ENCODE results near the gene PCDHGB4.
"Not testable (repeated sequence)": the region's sequence is repeated elsewhere in the genome, so short reads cannot be mapped to it uniquely, and the experiment has no call there.

The PCDHGB4 gene

DNA sequence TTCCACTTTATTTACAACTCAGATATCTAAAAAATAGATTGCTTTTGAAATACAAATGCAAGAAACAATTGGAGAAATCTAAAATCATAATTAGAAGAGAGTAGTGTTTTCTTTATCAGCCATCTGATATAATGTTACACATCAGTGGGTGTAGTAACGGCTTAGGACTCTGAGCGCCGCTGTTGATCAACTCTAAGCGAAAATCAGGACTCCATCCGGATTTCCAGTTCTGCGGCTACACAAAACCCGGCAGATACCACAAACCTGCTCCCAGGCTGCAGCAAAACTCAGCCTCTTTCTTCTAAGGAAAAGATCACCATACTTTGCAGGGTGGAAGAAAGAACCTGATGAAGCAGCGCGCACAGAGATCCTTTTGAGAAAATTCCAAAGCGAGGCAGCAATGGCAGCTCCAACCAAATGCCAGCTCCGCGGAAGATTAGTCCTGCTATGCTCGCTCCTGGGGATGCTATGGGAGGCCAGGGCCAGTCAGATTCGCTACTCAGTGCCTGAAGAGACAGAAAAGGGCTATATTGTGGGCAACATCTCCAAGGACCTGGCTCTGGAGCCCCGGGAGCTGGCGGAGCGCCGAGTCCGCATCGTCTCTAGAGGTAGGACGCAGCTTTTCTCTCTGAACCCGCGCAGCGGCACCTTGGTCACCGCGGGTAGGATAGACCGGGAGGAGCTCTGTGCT lies 15.2 kb downstream of the PCDHGB4 start, which contains the start of gene PCDHGA9:
TSS of gene PCDHGA9 (plus strand) at position 226 of the 691 bp plus-strand sequence. CDS start at position 401, 175 bp downstream.
- DNase-seq: peak; percentile 26

DNA sequence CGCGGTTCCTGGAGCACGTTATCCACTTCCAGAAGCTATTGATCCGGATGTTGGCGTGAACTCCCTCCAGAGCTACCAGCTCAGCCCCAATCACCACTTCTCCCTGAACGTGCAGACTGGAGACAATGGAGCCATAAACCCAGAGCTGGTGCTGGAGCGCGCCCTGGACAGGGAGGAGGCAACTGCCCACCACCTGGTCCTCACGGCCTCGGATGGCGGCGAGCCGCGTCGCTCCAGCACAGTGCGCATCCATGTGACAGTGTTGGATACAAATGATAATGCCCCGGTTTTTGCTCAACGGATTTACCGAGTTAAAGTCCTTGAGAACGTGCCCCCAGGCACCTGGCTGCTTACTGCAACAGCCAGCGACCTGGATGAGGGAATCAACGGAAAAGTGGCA lies 15.9 kb downstream of the PCDHGB4 start:
- no peak for DNase-seq

GRCh38 chr5:141407790-141408505 lies 20.4 kb downstream of the PCDHGB4 start, which contains the start of gene PCDHGB6:
PCDHGB6 (plus strand) TSS chr5:141408021; CDS start chr5:141408203, 182 bp downstream.
- peak; percentile 57 for DNase-seq

GRCh38 chr5:141409598-141410306 lies 22.3 kb downstream of the PCDHGB4 start:
- no peak for DNase-seq

- DNase-seq: no peak
Observed at GRCh38 chr5:141411575-141411974, 24.1 kb downstream of the PCDHGB4 start.

DNA sequence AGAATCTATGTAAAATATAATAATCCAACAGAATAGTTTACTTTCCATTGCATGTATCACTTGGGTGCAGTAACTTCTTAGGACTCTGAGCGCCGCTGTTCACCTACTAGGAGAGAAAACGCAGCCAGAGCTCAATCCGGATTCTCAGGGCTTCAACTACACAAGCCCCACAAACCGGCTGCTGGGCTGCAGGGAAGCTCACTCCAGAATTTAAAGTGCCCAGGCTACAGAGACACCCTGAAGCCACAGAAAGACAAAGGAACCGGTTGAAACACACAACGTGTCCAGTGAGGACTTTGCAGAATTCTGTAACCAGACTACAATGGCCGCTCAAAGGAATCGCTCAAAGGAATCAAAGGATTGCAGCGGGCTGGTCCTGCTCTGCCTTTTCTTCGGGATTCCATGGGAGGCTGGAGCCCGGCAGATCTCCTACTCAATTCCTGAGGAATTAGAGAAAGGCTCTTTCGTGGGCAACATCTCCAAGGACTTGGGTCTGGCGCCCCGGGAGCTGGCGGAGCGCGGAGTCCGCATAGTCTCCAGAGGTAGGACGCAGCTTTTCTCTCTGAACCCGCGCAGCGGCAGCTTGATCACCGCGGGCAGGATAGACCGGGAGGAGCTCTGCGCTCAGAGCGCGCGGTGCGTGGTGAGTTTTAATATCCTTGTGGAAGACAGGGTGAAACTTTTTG lies 25.5 kb downstream of the PCDHGB4 start, which contains the start of gene PCDHGA10:
TSS of gene PCDHGA10 (plus strand) at position 134 of the 686 bp plus-strand sequence. CDS start at position 323, 189 bp downstream.
- peak; percentile 69 for DNase-seq

- DNase-seq: no peak
Observed at GRCh38 chr5:141413540-141414069, 26.1 kb downstream of the PCDHGB4 start.

- DNase-seq: not testable (repeated sequence)
Observed at GRCh38 chr5:141414548-141415274, 27.2 kb downstream of the PCDHGB4 start.

DNA sequence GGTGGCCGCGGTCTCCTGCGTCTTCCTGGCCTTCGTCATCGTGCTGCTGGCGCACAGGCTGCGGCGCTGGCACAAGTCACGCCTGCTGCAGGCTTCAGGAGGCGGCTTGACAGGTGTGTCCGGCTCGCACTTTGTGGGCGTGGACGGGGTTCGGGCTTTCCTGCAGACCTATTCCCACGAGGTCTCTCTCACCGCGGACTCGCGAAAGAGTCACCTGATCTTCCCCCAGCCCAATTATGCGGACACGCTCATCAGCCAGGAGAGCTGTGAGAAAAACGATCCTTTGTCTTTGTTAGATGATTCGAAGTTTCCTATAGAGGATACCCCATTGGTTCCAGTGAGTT lies 27.7 kb downstream of the PCDHGB4 start:
- not testable (repeated sequence) for DNase-seq

- peak; percentile 88 for DNase-seq
Observed at GRCh38 chr5:141417494-141418172, 30.1 kb downstream of the PCDHGB4 start, which contains the start of gene PCDHGB7. PCDHGB7 (plus strand) TSS chr5:141417677; CDS start chr5:141417860, 183 bp downstream.

GRCh38 chr5:141419074-141419880 lies 31.8 kb downstream of the PCDHGB4 start:
- no peak for DNase-seq

DNA sequence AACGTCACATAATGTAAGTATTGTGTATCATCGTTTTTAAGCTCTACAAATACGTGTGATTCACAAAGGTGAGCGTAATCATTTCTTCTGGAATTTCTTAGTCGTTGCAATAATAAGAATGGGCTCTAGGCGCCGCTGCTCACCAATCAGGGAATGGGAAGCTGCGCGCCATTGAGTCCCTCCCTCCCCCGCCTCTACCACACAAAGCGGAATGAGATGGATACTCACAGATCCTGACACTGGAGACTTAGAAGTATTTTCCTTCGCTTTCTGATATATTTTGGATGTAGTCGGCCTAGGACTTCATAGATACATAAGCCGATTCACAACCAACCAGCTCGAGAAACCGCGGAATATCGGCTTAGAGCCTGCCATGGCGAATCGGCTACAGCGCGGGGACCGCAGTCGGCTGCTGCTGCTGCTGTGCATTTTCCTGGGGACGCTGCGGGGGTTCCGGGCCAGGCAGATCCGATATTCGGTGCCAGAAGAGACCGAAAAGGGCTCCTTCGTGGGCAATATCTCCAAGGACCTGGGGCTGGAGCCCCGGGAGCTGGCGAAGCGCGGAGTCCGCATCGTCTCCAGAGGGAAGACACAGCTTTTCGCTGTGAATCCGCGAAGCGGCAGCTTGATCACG lies 33.5 kb downstream of the PCDHGB4 start, which contains the start of gene PCDHGA11:
TSS of gene PCDHGA11 (plus strand) at position 197 of the 634 bp plus-strand sequence. CDS start at position 374, 177 bp downstream.
- peak; percentile 82 for DNase-seq

- DNase-seq: no peak
Observed at GRCh38 chr5:141421489-141421855, 34.0 kb downstream of the PCDHGB4 start.

- DNase-seq: no peak
Observed at GRCh38 chr5:141422742-141423291, 35.3 kb downstream of the PCDHGB4 start.

GRCh38 chr5:141427783-141428426 lies 40.4 kb downstream of the PCDHGB4 start:
- DNase-seq: no peak

GRCh38 chr5:141430332-141431113 lies 43.0 kb downstream of the PCDHGB4 start, which contains the start of gene PCDHGA12:
PCDHGA12 (plus strand) TSS chr5:141430507; CDS start chr5:141430760, 253 bp downstream.
- DNase-seq: peak; percentile 85

DNA sequence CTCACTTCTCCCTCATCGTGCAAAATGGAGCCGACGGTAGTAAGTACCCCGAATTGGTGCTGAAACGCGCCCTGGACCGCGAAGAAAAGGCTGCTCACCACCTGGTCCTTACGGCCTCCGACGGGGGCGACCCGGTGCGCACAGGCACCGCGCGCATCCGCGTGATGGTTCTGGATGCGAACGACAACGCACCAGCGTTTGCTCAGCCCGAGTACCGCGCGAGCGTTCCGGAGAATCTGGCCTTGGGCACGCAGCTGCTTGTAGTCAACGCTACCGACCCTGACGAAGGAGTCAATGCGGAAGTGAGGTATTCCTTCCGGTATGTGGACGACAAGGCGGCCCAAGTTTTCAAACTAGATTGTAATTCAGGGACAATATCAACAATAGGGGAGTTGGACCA lies 43.8 kb downstream of the PCDHGB4 start:
- peak; percentile 29 for DNase-seq

DNA sequence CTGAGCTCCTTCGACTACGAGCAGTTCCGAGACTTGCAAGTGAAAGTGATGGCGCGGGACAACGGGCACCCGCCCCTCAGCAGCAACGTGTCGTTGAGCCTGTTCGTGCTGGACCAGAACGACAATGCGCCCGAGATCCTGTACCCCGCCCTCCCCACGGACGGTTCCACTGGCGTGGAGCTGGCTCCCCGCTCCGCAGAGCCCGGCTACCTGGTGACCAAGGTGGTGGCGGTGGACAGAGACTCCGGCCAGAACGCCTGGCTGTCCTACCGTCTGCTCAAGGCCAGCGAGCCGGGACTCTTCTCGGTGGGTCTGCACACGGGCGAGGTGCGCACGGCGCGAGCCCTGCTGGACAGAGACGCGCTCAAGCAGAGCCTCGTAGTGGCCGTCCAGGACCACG lies 44.8 kb downstream of the PCDHGB4 start:
- not testable (repeated sequence) for DNase-seq

Data from suppressor macrophage treated with lipopolysaccharide for 4 hours (primary cell).